ENCODE data around the gene PAN2.
"Not testable (repeated sequence)": the region's sequence is repeated elsewhere in the genome, so short reads cannot be mapped to it uniquely, and the experiment has no call there.

The PAN2 gene

GRCh38 chr12:56333679-56334489 is at the start of gene PAN2:
Gene PAN2, minus strand, starts transcription at chr12:56334000. Its CDS starts 906 bp downstream, at chr12:56333094.
- DNase-seq (ENCODE audit: low read depth) = peak; percentile 94

GRCh38 chr12:56382611-56383010 is 48.8 kb upstream of the PAN2 start:
- DNase-seq (ENCODE audit: low read depth) = no peak

DNA sequence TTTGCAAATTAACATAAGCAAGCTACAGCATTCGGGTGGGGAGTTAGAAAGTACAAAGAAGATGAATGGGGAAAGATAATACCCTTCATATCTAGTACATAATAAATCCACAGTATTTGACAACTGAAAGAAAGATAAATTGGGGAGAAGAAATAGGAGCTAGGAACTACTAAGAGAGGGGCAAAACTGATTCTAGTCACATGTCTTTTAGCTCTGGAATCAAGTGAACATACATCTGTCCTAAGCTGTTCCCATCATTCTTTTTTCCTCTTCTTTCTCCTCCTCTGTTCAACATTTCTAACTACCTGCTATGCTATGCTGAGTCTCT is 44.2 kb upstream of the PAN2 start:
- no peak for DNase-seq (ENCODE audit: low read depth)

GRCh38 chr12:56377310-56377988 is 43.6 kb upstream of the PAN2 start:
- DNase-seq (ENCODE audit: low read depth) = no peak

- DNase-seq (ENCODE audit: low read depth) = no peak
These were observed 42.0 kb upstream of the PAN2 start for GRCh38 chr12:56375598-56376434.

DNA sequence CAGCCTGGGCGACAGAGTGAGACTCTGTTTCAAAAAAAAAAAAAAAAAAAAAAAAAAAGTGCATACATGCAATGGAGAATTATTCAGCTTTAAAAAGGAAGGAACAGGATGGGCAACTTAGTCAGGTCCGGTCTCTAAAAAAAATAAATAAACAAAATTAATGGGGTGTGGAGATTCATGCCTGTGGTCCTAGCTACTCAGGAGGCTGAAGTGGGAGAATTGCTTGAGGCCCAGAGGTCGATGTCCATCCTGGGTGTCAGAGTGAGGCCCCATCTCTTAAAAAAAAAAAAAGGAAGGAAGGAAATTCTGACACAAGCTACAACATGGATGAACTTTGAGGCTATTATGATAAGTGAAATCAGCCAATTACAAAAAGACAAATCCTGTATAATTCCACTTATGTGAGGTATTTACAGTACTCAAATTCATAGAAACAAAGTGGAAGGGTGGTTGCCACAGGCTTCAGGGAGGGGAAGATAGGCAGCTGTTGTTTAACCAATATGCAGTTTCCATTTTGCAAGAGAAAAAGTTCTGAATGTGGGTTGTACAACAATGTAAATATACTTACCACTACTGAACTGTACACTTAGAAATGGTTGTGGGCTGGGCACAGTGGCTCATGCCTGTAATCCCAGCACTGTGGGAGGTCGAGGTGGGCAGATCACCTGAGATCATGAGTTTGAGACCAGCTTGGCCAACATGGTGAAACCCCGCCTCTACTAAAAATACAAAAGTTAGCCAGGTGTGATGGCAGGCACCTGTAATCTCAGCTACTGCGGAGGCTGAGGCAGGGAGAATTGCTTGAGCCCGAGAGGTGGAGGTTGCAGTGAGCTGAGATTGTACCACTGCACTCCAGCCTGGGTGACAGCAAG is 41.2 kb upstream of the PAN2 start:
- no peak for DNase-seq (ENCODE audit: low read depth)

DNA sequence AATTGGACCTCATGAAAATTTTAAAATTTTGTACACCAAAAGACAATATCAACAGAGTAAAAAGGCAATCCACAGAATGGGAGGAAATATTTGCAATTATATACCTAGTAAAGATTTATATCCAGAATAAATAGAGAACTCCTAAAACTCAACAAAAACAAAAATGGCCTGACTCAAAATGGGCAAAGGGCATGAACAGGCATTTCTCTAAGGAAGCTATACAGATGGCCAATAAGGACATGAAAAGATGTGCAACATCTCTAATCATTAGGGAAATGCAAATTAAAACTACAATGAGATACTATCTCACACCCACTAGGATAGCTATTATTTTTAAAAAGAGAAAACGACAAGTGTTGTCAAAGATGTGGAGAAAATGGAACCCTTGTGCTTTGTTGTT is 39.7 kb upstream of the PAN2 start:
- no peak for DNase-seq (ENCODE audit: low read depth)

- DNase-seq (ENCODE audit: low read depth) = no peak
These were observed 33.1 kb upstream of the PAN2 start for GRCh38 chr12:56366948-56367347.

- no peak for DNase-seq (ENCODE audit: low read depth)
These were observed 28.6 kb upstream of the PAN2 start, which contains the start of gene APOF for GRCh38 chr12:56362130-56363059. Gene APOF, minus strand, starts transcription at chr12:56362857. Its CDS starts 112 bp downstream, at chr12:56362745.

- DNase-seq (ENCODE audit: low read depth) = no peak
These were observed 27.8 kb upstream of the PAN2 start for GRCh38 chr12:56361487-56362129.

GRCh38 chr12:56359851-56360767 is 26.3 kb upstream of the PAN2 start, which contains the start of gene STAT2:
Gene STAT2, minus strand, starts transcription at chr12:56360107. Its CDS starts 3,536 bp downstream, at chr12:56356571.
- DNase-seq (ENCODE audit: low read depth) = peak; percentile 99

- DNase-seq (ENCODE audit: low read depth) = peak; percentile 70
These were observed 25.2 kb upstream of the PAN2 start for GRCh38 chr12:56358836-56359532.

GRCh38 chr12:56351325-56351724 is 17.5 kb upstream of the PAN2 start:
- DNase-seq (ENCODE audit: low read depth) = no peak

DNA sequence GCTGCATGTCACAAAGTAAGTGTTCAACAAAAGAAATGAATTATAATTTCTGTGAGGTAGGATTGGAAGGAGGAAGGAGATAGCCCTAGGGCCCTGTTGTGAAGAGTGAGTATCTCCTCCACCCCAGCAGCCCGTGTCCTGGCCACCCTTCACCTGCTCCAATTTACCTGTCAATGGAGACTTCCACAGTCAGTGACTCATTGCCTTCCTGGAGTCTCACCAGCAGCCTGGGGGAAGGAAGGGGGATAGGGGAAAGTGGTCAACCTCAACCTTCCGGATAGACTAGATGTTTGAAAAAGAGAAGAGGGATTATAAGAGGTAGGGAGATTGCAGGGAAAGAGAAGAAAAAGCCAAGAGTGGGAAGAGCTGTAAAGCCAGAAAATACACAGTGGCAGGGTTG is 16.9 kb upstream of the PAN2 start:
- DNase-seq (ENCODE audit: low read depth) = no peak

- DNase-seq (ENCODE audit: low read depth) = no peak
These were observed 15.0 kb upstream of the PAN2 start for GRCh38 chr12:56348776-56349175.

- not testable (repeated sequence) for DNase-seq (ENCODE audit: low read depth)
These were observed 13.5 kb upstream of the PAN2 start for GRCh38 chr12:56347255-56347654.

DNA sequence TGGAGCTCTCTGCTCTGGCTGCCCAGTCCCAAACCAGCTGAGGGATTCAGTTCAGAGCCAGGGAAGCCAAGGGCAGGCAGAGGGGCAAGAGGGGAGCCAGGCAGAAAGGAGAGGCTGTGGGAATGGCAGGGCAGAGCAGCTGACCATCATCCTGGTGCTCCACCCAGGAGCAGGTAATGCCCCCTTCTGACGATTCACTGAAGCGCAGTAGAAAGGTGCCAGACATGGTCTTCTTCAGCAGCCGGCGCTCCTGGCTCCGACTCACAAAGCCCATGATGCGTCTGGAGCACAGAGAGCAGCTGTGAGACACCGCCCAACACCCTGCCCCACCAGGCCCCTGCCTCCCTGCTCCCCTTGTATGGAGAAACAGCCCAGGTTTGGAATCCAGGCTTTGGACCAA is 12.9 kb upstream of the PAN2 start:
- DNase-seq (ENCODE audit: low read depth) = no peak

GRCh38 chr12:56342290-56342689 is 8.5 kb upstream of the PAN2 start:
- DNase-seq (ENCODE audit: low read depth) = not testable (repeated sequence)

All from HS-5 (cell line).